ENCODE data around the gene SMC4. TPM values are rescaled to one million over a fixed set of nuclear protein-coding genes. Genes with fewer than 3 reads are reported as not detected.
A peak's percentile ranks its signal among the peaks of the same experiment; 100 is the strongest.

The SMC4 gene
- total RNA-seq, 1 donor from 2014 or later: 34.1 TPM

GRCh38 chr3:160417311-160417710 lies 17.9 kb downstream of the SMC4 start:
- H3K27me3 ChIP-seq (ENCODE audit: insufficient read depth, low read length): no peaks in the 10 kb centered on the region
- Mint-ChIP-seq H3K4me3 (ENCODE audit: unreplicated experiment) (no peak overlapping the region), H3K36me3 (ENCODE audit: low read depth, unreplicated experiment) (peaks cover 1% of the 10 kb centered on the region), H3K27me3 (ENCODE audit: low read depth, unreplicated experiment) (no peaks in the 10 kb centered on the region), H3K9me3 (ENCODE audit: unreplicated experiment) (no peaks in the 10 kb centered on the region), H3K4me1 (ENCODE audit: low read depth, unreplicated experiment) (no peaks in the 10 kb centered on the region), H3K27ac (ENCODE audit: unreplicated experiment) (no peak overlapping the region)
- TF ChIP-seq, protein P1, sequence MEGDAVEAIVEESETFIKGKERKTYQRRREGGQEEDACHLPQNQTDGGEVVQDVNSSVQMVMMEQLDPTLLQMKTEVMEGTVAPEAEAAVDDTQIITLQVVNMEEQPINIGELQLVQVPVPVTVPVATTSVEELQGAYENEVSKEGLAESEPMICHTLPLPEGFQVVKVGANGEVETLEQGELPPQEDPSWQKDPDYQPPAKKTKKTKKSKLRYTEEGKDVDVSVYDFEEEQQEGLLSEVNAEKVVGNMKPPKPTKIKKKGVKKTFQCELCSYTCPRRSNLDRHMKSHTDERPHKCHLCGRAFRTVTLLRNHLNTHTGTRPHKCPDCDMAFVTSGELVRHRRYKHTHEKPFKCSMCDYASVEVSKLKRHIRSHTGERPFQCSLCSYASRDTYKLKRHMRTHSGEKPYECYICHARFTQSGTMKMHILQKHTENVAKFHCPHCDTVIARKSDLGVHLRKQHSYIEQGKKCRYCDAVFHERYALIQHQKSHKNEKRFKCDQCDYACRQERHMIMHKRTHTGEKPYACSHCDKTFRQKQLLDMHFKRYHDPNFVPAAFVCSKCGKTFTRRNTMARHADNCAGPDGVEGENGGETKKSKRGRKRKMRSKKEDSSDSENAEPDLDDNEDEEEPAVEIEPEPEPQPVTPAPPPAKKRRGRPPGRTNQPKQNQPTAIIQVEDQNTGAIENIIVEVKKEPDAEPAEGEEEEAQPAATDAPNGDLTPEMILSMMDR (IDR thresholded peaks at IDR 0.05; ENCODE audit: insufficient read depth, low read depth, low read length): no peak
- no peak for TF ChIP-seq EZH2 (IDR thresholded peaks at IDR 0.05; ENCODE audit: insufficient read depth, low read length)
- peaks cover 76% of the 10 kb centered on the region for H3K79me2 ChIP-seq (ENCODE audit: insufficient read depth, low read length)
- no peak overlapping the region for H3K4me3 ChIP-seq (ENCODE audit: insufficient read depth, low read depth, low read length)
- FAIRE-seq (no peak), DNase-seq (ENCODE audit: low read depth) (no peak)
- H4K20me1 ChIP-seq (ENCODE audit: insufficient read depth, low read length): no peaks in the 10 kb centered on the region
- no peak overlapping the region for H3K4me2 ChIP-seq (ENCODE audit: low read length)
- H3K36me3 ChIP-seq (ENCODE audit: insufficient read depth, low read length): peaks cover 62% of the 10 kb centered on the region
- H2AFZ ChIP-seq (ENCODE audit: low read depth, low read length): no peak overlapping the region
- H3K4me1 ChIP-seq (ENCODE audit: insufficient read depth, low read length): no peaks in the 10 kb centered on the region
- no peak overlapping the region for H3K9ac ChIP-seq (ENCODE audit: low read length)
- H3K9me3 ChIP-seq (ENCODE audit: insufficient read depth, low read depth, low read length): no peaks in the 10 kb centered on the region
- H3K27ac ChIP-seq (ENCODE audit: low read depth, low read length): no peak overlapping the region

DNA sequence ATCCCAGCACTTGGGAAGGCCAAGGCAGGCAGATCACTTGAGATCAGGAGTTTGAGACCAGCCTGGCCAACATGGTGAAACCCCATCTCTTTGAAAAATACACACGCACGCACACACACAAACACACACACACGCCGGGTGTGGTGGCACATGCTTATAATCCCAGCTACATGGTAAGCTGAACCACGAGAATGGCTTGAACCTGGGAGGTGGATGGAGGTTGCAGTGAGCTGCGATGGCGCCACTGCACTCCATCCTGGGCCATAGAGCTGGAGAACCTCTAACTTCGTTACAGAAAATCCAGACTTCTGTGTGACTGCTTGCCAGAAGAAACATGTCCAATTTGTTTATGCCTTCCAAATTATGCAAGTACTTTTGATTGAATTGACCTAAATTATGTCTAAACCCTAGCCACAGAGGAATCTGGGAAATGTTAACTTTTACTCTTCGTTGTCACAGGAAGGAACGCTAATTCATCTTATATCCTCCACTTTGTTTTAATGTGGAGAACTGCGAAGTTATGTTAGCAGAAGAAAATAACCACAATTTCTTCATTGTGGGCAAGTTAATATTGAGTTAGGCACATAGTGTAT lies 28.5 kb downstream of the SMC4 start:
- no peaks in the 10 kb centered on the region for H4K20me1 ChIP-seq (ENCODE audit: insufficient read depth, low read length)
- H3K79me2 ChIP-seq (ENCODE audit: insufficient read depth, low read length): peaks cover 58% of the 10 kb centered on the region
- H3K9me3 ChIP-seq (ENCODE audit: insufficient read depth, low read depth, low read length): no peaks in the 10 kb centered on the region
- DNase-seq (ENCODE audit: low read depth) (no peak), FAIRE-seq (no peak)
- no peak for TF ChIP-seq EZH2 (IDR thresholded peaks at IDR 0.05; ENCODE audit: insufficient read depth, low read length)
- TF ChIP-seq, protein P1 (IDR thresholded peaks at IDR 0.05; ENCODE audit: insufficient read depth, low read depth, low read length): no peak
- H3K27me3 Mint-ChIP-seq (ENCODE audit: low read depth, unreplicated experiment): no peaks in the 10 kb centered on the region
- no peak overlapping the region for H2AFZ ChIP-seq (ENCODE audit: low read depth, low read length)
- no peak overlapping the region for H3K4me3 ChIP-seq (ENCODE audit: insufficient read depth, low read depth, low read length)
- H3K27ac ChIP-seq (ENCODE audit: low read depth, low read length): no peak overlapping the region
- H3K9me3 Mint-ChIP-seq (ENCODE audit: unreplicated experiment): no peaks in the 10 kb centered on the region
- H3K4me2 ChIP-seq (ENCODE audit: low read length): no peak overlapping the region
- no peak overlapping the region for H3K4me3 Mint-ChIP-seq (ENCODE audit: unreplicated experiment)
- no peaks in the 10 kb centered on the region for H3K4me1 Mint-ChIP-seq (ENCODE audit: low read depth, unreplicated experiment)
- no peaks in the 10 kb centered on the region for H3K27me3 ChIP-seq (ENCODE audit: insufficient read depth, low read length)
- peaks cover 5% of the 10 kb centered on the region for H3K36me3 Mint-ChIP-seq (ENCODE audit: low read depth, unreplicated experiment)
- H3K4me1 ChIP-seq (ENCODE audit: insufficient read depth, low read length): no peaks in the 10 kb centered on the region
- peaks cover 66% of the 10 kb centered on the region for H3K36me3 ChIP-seq (ENCODE audit: insufficient read depth, low read length)
- H3K9ac ChIP-seq (ENCODE audit: low read length): no peak overlapping the region
- no peak overlapping the region for H3K27ac Mint-ChIP-seq (ENCODE audit: unreplicated experiment)

GRCh38 chr3:160434071-160434470 lies 34.6 kb downstream of the SMC4 start:
- Mint-ChIP-seq H3K36me3 (ENCODE audit: low read depth, unreplicated experiment) (peaks cover 8% of the 10 kb centered on the region), H3K27ac (ENCODE audit: unreplicated experiment) (no peak overlapping the region), H3K9me3 (ENCODE audit: unreplicated experiment) (no peaks in the 10 kb centered on the region), H3K4me1 (ENCODE audit: low read depth, unreplicated experiment) (peaks cover 3% of the 10 kb centered on the region), H3K4me3 (ENCODE audit: unreplicated experiment) (no peak overlapping the region), H3K27me3 (ENCODE audit: low read depth, unreplicated experiment) (no peaks in the 10 kb centered on the region)
- H3K9me3 ChIP-seq (ENCODE audit: insufficient read depth, low read depth, low read length): no peaks in the 10 kb centered on the region
- no peak for TF ChIP-seq EZH2 (IDR thresholded peaks at IDR 0.05; ENCODE audit: insufficient read depth, low read length)
- TF ChIP-seq, protein P1 (IDR thresholded peaks at IDR 0.05; ENCODE audit: insufficient read depth, low read depth, low read length): no peak
- H3K27ac ChIP-seq (ENCODE audit: low read depth, low read length): no peak overlapping the region
- H3K4me1 ChIP-seq (ENCODE audit: insufficient read depth, low read length): no peaks in the 10 kb centered on the region
- no peak overlapping the region for H3K4me2 ChIP-seq (ENCODE audit: low read length)
- no peak overlapping the region for H2AFZ ChIP-seq (ENCODE audit: low read depth, low read length)
- FAIRE-seq (peak; percentile 71), DNase-seq (ENCODE audit: low read depth) (peak; percentile 66)
- H3K4me3 ChIP-seq (ENCODE audit: insufficient read depth, low read depth, low read length): no peak overlapping the region
- H3K79me2 ChIP-seq (ENCODE audit: insufficient read depth, low read length): peaks cover 74% of the 10 kb centered on the region
- no peaks in the 10 kb centered on the region for H3K27me3 ChIP-seq (ENCODE audit: insufficient read depth, low read length)
- no peaks in the 10 kb centered on the region for H4K20me1 ChIP-seq (ENCODE audit: insufficient read depth, low read length)
- no peak overlapping the region for H3K9ac ChIP-seq (ENCODE audit: low read length)
- H3K36me3 ChIP-seq (ENCODE audit: insufficient read depth, low read length): peaks cover 50% of the 10 kb centered on the region
